Measurements from ENCODE around the gene IFT52. TPM values are rescaled to one million over a fixed set of nuclear protein-coding genes. Genes with fewer than 3 reads are reported as not detected.
A peak's percentile ranks its signal among the peaks of the same experiment; 100 is the strongest.

Gene IFT52
- total RNA-seq, 1 donor from 2014 or later, result 13.6 TPM

DNA sequence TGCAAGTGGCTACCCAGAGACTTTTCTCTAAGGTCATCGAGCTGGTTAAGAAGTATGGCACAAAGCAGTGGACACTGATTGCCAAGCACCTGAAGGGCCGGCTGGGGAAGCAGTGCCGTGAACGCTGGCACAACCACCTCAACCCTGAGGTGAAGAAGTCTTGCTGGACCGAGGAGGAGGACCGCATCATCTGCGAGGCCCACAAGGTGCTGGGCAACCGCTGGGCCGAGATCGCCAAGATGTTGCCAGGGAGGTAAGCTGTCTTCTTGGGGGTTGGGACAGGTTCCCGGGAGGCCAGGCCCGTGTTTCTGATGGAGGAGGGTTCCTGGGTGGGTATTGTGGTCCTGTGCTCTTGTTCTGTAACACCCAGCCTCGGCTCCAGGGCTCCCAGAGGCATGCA, 96.1 kb downstream of the IFT52 start:
- no peak for DNase-seq (ENCODE audit: low read depth)

DNA sequence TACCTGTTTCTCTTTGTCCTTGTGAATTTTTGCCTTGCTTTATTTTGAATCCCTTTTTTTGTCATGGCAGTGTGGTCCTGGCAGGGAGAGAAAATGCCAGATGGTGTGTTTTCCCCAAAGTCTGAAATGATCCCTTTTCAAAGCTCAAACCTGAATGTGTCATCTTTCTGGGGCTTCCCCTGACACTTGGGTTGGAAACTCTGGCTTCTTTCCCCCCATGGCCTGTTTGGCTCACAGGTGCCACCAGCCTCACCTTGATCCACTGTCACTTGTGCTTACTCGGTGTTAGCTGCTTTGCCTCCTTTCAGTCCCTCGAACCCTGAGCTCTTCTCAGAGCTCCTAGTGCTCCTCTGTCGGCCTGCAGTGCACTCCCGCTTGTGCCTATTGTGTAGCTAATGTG, 98.4 kb downstream of the IFT52 start:
- DNase-seq (ENCODE audit: low read depth), result no peak

DNA sequence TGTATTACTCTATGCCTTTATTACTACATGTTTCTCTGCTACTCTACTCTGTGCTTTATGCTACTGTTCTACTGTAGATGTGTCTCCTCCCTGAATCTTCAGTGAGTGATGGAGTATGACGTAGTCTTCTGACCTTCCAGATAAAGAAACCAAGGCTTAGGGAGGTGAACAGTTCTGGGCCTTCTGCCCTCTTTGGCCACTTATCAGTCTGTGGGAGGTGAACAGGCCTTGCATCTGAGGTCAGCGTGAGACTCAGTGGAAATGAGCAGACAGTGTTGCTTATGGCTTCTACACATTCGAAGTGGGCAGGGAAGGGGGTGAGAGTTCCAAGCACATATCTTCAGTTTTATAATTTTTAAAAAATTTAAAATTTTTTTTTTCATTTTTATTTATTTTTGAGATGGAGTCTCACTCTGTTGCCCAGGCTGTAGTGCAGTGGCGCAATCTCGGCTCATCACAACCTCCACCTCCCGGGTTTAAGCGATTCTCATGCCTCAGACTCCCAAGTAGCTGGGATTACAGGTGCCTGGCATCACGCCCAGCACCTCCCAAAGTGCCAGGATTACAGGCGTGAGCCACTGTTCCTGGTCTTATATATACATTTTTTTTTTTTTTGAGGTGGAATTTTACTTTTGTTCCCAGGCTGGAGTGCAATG, 100.3 kb downstream of the IFT52 start:
- DNase-seq (ENCODE audit: low read depth), result no peak

DNA sequence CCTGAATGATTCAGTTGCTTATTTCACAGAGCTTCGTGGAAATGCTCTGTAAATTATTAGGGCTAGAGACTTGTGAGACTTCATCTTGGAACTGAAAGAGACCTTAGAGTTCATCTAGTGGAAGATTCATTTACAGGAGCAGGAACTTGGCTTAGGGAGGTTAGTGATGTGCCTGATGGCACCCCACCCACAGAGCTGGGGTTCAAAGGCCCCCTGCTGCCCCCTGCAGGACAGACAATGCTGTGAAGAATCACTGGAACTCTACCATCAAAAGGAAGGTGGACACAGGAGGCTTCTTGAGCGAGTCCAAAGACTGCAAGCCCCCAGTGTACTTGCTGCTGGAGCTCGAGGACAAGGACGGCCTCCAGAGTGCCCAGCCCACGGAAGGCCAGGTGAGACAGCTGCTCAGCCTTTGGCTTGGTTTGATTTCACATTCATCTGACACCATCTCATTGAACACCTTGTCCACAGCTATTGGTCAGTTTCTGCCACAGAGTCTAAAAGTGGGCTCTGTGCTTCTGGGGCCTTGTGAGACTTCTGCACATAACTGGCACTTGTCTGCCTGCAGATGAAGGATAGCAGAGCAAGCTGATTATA, 101.3 kb downstream of the IFT52 start:
- DNase-seq (ENCODE audit: low read depth), result peak; percentile 49

DNA sequence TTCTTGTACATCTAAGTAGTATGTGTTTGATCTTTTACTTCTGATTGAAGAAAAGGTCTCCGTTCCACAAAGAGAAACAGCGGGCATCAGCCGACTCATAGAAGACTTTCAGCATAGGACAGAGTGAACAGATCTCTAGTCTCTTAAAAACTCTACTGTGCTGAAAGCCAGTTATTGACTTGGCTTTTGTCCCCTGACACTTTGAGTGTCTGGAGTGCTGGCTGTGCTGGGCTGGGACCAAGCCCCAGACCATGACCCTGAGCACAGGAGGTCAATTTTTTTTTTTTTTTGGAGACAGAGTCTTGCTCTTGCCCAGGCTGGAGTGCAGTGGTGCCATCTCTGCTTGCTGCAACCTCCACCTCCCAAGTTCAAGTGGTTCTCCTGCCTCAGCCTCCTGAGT, 104.0 kb downstream of the IFT52 start:
- DNase-seq (ENCODE audit: low read depth), result no peak

DNA sequence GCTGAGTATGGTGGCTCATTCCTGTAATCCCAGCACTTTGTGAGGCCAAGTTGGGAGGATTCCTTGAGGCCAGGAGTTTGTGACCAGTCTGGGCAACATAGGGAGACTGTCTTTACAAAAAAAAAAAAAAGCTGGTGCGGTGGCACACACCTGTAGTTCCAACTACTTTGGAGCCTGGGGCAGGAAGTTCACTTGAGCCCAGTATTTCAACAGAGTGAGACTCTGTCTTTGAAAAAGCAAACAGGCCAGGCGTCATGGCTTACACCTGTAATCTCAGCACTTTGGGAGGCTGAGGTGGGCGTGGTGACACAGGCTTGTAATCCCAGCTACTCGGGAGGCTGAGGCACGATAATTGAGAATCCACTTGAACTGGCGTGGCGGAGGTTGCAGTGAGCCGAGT, 104.8 kb downstream of the IFT52 start:
- DNase-seq (ENCODE audit: low read depth), result no peak

Other genes starting within 250 kb of the IFT52 start
- 39.6 and 48.5 TPM in 2 replicates for gene SRSF6, start 133.0 kb upstream of the IFT52 start, total RNA-seq
- gene L3MBTL1, start 83.2 kb upstream of the IFT52 start, total RNA-seq, result 8.3 and 22.9 TPM in 2 replicates
- 0.19 and 1.7 TPM in 2 replicates for gene SGK2, start 31.9 kb upstream of the IFT52 start, total RNA-seq
- gene MYBL2, start 76.2 kb downstream of the IFT52 start, total RNA-seq, result 0.16 and 0.21 TPM in 2 replicates
- not detected in 2 replicates for gene GTSF1L, start 136.1 kb downstream of the IFT52 start, total RNA-seq

Data from myocyte (in vitro differentiated cells).